Spinal cord (tissue), 10 donors: ENCODE data around the gene CSNK2A1. TPM values are rescaled to one million over a fixed set of nuclear protein-coding genes. Genes with fewer than 3 reads are reported as not detected.
"Not testable (repeated sequence)": the region's sequence is repeated elsewhere in the genome, so short reads cannot be mapped to it uniquely, and the experiment has no call there.

Experiments used
- DNase-seq, 6 donors: peaks; one replicate each; pipeline versions ENCODE4 v3.0.0 to v3.0.0-alpha.2; 2013 to 2015; ENCODE audit warnings: low spot score in 6 of 6, low read depth in 4 of 6
- H3K27ac ChIP-seq: one replicate; pipeline ENCODE4 v1.5.1; 2013; ENCODE audit warnings: low read depth, low read length, control low read depth
- H3K27me3 ChIP-seq: one replicate; pipeline ENCODE4 v1.6.1; 2013; ENCODE audit warnings: low read length; ENCODE audit not compliant: control insufficient read depth, insufficient read depth
- H3K36me3 ChIP-seq: one replicate; pipeline ENCODE4 v1.6.1; 2013; ENCODE audit warnings: low read length; ENCODE audit not compliant: control insufficient read depth, insufficient read depth
- H3K4me1 ChIP-seq: one replicate; pipeline ENCODE4 v1.6.1; 2013; ENCODE audit warnings: low read length; ENCODE audit not compliant: control insufficient read depth, insufficient read depth
- H3K4me3 ChIP-seq: one replicate; pipeline ENCODE4 v1.5.1; 2013; ENCODE audit warnings: low read depth, low read length, control low read depth
- H3K9me3 ChIP-seq: one replicate; pipeline ENCODE4 v1.6.1; 2013; ENCODE audit warnings: low read length; ENCODE audit not compliant: control insufficient read depth, insufficient read depth
- WGBS: methylation state at CpG from one replicate; pipeline ENCODE4 v1.1.5; 2013; ENCODE audit warnings: missing lambda C conversion rate; ENCODE audit not compliant: insufficient coverage; 5-methylcytosine and 5-hydroxymethylcytosine counted together
- polyA plus RNA-seq, 2 donors: library from polyadenylated mRNA; unstranded; fragments of 120-200 nt; gene quantifications; one replicate each; pipeline ENCODE4 v1.2.1, GENCODE V29; 2013; ENCODE audit not compliant: insufficient read length in 2 of 2
- total RNA-seq, 2 donors: library from RNA; depleted of rRNA in 1 of 2; stranded (reverse); fragments of 120-200 nt in 1 of 2; fragments of >200 nt in 1 of 2; gene quantifications; one replicate each; pipeline versions ENCODE4 v1.2.3 to v1.2.4, GENCODE V29; 2013 to 2014
- donor health status: healthy.

Gene CSNK2A1
- total and polyA plus RNA-seq, 4 donors: 121 to 164 (median 146) TPM

GRCh38 chr20:578940-579690 lies 35.5 kb upstream of the CSNK2A1 start:
- no CpG with 5 or more reads among the region's 8 CpGs for WGBS
- not testable (repeated sequence) for H3K9me3 ChIP-seq

GRCh38 chr20:577167-577791 lies 33.7 kb upstream of the CSNK2A1 start:
- WGBS: 73% methylated on average over 9 of the region's 12 CpGs
- Histone ChIP-seq H3K27ac (no peak overlapping the region), H3K4me3 (no peak overlapping the region), H3K9me3 (no peaks in the 10 kb centered on the region), H3K36me3 (no peaks in the 10 kb centered on the region), H3K4me1 (peaks cover 6% of the 10 kb centered on the region), H3K27me3 (peaks cover 2% of the 10 kb centered on the region)
- DNase-seq: peak in 1 of 6 donors; percentile 14

More at GRCh38 chr20:578940-579690, 35.5 kb upstream of the CSNK2A1 start:
- not testable (repeated sequence) for H3K4me3 ChIP-seq, H3K4me1 ChIP-seq, DNase-seq, H3K36me3 ChIP-seq, H3K27ac ChIP-seq, H3K27me3 ChIP-seq

- Histone ChIP-seq H3K27ac (no peak overlapping the region), H3K4me3 (no peak overlapping the region), H3K36me3 (no peaks in the 10 kb centered on the region), H3K4me1 (peaks cover 15% of the 10 kb centered on the region), H3K9me3 (no peaks in the 10 kb centered on the region), H3K27me3 (peaks cover 4% of the 10 kb centered on the region)
- WGBS: 100% methylated on average over 1 of the region's 3 CpGs
- peak in 1 of 6 donors; percentile 11 for DNase-seq
These were observed 32.6 kb upstream of the CSNK2A1 start for GRCh38 chr20:576156-576555.

DNA sequence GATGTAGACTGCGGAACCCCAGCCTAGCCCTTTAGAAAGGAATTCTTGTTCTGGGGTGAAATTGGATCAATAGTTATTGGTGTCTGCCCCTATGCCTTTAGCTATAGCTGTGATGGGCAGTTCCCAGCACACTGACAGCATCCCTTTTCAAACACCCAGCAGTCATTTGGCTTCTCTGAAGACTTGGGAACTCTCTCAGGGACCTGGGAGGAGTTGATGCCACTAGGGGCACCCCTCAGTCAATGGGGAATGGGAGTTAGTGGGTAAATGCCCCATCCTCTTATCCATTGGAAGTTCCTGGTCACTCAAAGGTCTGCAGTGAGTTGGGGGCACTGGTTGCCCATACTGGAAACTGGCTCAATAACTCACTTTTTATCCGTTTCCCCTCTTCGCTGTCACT lies 31.6 kb upstream of the CSNK2A1 start:
- no peaks in the 10 kb centered on the region for H3K36me3 ChIP-seq

DNA sequence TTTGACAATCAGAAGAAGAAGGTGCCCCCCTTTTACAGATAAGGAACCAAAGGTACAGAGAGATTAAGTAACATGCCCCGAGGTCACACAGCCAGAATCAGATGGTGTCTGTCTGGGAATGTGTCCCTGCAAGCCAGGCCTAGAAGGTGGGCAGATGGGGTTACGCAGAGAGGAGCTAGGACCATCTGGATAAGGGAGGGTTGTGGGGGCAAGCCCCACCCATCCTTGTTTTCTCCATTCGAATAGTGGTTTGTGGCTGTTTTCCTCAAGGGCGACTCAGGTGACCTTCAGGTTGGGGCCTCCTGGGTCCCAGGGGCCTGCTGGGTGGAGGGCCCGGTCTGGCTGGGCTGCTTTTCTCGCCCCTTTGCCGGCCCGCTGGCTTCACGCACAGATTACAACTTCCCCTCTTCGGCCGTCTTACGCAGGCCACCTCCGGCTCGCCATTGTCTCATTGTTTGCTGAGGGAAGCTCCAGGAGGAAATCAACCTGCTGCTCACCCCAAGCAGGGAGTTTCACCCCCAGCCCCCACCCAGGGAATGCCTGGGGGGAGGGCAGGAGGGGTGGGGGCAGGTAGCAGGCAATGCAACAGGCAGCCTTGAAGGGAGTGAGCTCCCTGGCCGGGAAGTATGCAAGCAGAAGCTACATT lies 30.8 kb upstream of the CSNK2A1 start:
- DNase-seq: no peak
- Histone ChIP-seq H3K27ac (no peak overlapping the region), H3K9me3 (no peaks in the 10 kb centered on the region), H3K4me3 (no peak overlapping the region), H3K4me1 (peaks cover 15% of the 10 kb centered on the region), H3K36me3 (no peaks in the 10 kb centered on the region), H3K27me3 (peaks cover 4% of the 10 kb centered on the region)
- 32% methylated on average over 8 of the region's 15 CpGs for WGBS

More for the DNA sequence above, 31.6 kb upstream of the CSNK2A1 start:
- Histone ChIP-seq H3K4me3 (no peak overlapping the region), H3K27me3 (peaks cover 4% of the 10 kb centered on the region), H3K4me1 (peaks cover 15% of the 10 kb centered on the region), H3K9me3 (no peaks in the 10 kb centered on the region), H3K27ac (peak overlapping the region; percentile 22)
- DNase-seq: no peak
- WGBS: 92% methylated on average over 2 of the region's 3 CpGs

- Histone ChIP-seq H3K27me3 (peaks cover 4% of the 10 kb centered on the region), H3K27ac (no peak overlapping the region), H3K9me3 (no peaks in the 10 kb centered on the region), H3K36me3 (no peaks in the 10 kb centered on the region), H3K4me3 (no peak overlapping the region), H3K4me1 (peaks cover 20% of the 10 kb centered on the region)
- WGBS: 72% methylated on average over 6 of the region's 12 CpGs
- no peak for DNase-seq
These were observed 30.1 kb upstream of the CSNK2A1 start for GRCh38 chr20:573414-574296.

GRCh38 chr20:572727-573126 lies 29.1 kb upstream of the CSNK2A1 start:
- Histone ChIP-seq H3K4me1 (peaks cover 29% of the 10 kb centered on the region), H3K27me3 (peaks cover 4% of the 10 kb centered on the region), H3K4me3 (no peak overlapping the region), H3K36me3 (no peaks in the 10 kb centered on the region), H3K9me3 (no peaks in the 10 kb centered on the region), H3K27ac (peak overlapping the region; percentile 47)
- no peak for DNase-seq
- WGBS: 54% methylated on average over 7 of the region's 7 CpGs

GRCh38 chr20:571754-572441 lies 28.3 kb upstream of the CSNK2A1 start:
- H3K27me3 ChIP-seq: peaks cover 4% of the 10 kb centered on the region
- peaks cover 32% of the 10 kb centered on the region for H3K4me1 ChIP-seq
- WGBS: 19% methylated on average over 17 of the region's 24 CpGs
- H3K36me3 ChIP-seq: no peaks in the 10 kb centered on the region
- peak overlapping the region; percentile 25 for H3K27ac ChIP-seq
- DNase-seq: peak in 2 of 6 donors; percentile 41
- H3K4me3 ChIP-seq: no peak overlapping the region
- no peaks in the 10 kb centered on the region for H3K9me3 ChIP-seq
